GM18498 (cell line): Measurements from ENCODE around the gene CDON.
"Not testable (repeated sequence)": the region's sequence is repeated elsewhere in the genome, so short reads cannot be mapped to it uniquely, and the experiment has no call there.

Experiments used
- ATAC-seq: cut with Tn5 transposase; IDR thresholded peaks from one replicate; pipeline ENCODE4 v1.9.1; 2021; ENCODE audit warnings: mild to moderate bottlenecking, moderate library complexity; ENCODE audit not compliant: unreplicated experiment

CDON gene

GRCh38 chr11:125995313-125995712 is 67.4 kb downstream of the CDON start:
- ATAC-seq = peak; percentile 85

- ATAC-seq = no peak
These were observed 68.2 kb downstream of the CDON start for GRCh38 chr11:125994509-125994908.

GRCh38 chr11:125992893-125993292 is 69.8 kb downstream of the CDON start:
- ATAC-seq = no peak

- no peak for ATAC-seq
These were observed 72.4 kb downstream of the CDON start for GRCh38 chr11:125990244-125990643.

GRCh38 chr11:125987066-125987641 is 75.5 kb downstream of the CDON start:
- ATAC-seq = no peak

- not testable (repeated sequence) for ATAC-seq
These were observed 76.7 kb downstream of the CDON start for GRCh38 chr11:125985956-125986355.

- ATAC-seq = no peak
These were observed 80.3 kb downstream of the CDON start for GRCh38 chr11:125982348-125982730.

GRCh38 chr11:125980436-125980835 is 82.2 kb downstream of the CDON start:
- no peak for ATAC-seq

- no peak for ATAC-seq
These were observed 83.2 kb downstream of the CDON start for GRCh38 chr11:125979511-125979910.

- no peak for ATAC-seq
These were observed 83.8 kb downstream of the CDON start for GRCh38 chr11:125978778-125979407.

GRCh38 chr11:125978181-125978716 is 84.4 kb downstream of the CDON start:
- ATAC-seq = no peak

- no peak for ATAC-seq
These were observed 85.3 kb downstream of the CDON start for GRCh38 chr11:125977333-125977732.

- ATAC-seq = no peak
These were observed 86.5 kb downstream of the CDON start for GRCh38 chr11:125976156-125976555.

- no peak for ATAC-seq
These were observed 87.0 kb downstream of the CDON start for GRCh38 chr11:125975634-125976033.

GRCh38 chr11:125974284-125974683 is 88.4 kb downstream of the CDON start:
- ATAC-seq = no peak

GRCh38 chr11:125971618-125972017 is 91.0 kb downstream of the CDON start:
- ATAC-seq = no peak

- ATAC-seq = no peak
These were observed 94.3 kb downstream of the CDON start for GRCh38 chr11:125968354-125968753.

GRCh38 chr11:125967515-125967914 is 95.2 kb downstream of the CDON start:
- ATAC-seq = no peak

GRCh38 chr11:125960771-125961170 is 101.9 kb downstream of the CDON start:
- no peak for ATAC-seq

- ATAC-seq = no peak
These were observed 102.7 kb downstream of the CDON start for GRCh38 chr11:125959931-125960330.

- ATAC-seq = no peak
These were observed 103.2 kb downstream of the CDON start for GRCh38 chr11:125959511-125959910.

- ATAC-seq = no peak
These were observed 103.7 kb downstream of the CDON start for GRCh38 chr11:125958872-125959400.
